HG03565 (cell line): ENCODE results near the gene MMRN2.
"Not testable (repeated sequence)": the region's sequence is repeated elsewhere in the genome, so short reads cannot be mapped to it uniquely, and the experiment has no call there.

Experiments
- ATAC-seq: cut with Tn5 transposase; IDR thresholded peaks from one replicate; pipeline ENCODE4 v1.9.1; 2021; ENCODE audit warnings: mild to moderate bottlenecking, moderate library complexity; ENCODE audit not compliant: unreplicated experiment

The MMRN2 gene

DNA sequence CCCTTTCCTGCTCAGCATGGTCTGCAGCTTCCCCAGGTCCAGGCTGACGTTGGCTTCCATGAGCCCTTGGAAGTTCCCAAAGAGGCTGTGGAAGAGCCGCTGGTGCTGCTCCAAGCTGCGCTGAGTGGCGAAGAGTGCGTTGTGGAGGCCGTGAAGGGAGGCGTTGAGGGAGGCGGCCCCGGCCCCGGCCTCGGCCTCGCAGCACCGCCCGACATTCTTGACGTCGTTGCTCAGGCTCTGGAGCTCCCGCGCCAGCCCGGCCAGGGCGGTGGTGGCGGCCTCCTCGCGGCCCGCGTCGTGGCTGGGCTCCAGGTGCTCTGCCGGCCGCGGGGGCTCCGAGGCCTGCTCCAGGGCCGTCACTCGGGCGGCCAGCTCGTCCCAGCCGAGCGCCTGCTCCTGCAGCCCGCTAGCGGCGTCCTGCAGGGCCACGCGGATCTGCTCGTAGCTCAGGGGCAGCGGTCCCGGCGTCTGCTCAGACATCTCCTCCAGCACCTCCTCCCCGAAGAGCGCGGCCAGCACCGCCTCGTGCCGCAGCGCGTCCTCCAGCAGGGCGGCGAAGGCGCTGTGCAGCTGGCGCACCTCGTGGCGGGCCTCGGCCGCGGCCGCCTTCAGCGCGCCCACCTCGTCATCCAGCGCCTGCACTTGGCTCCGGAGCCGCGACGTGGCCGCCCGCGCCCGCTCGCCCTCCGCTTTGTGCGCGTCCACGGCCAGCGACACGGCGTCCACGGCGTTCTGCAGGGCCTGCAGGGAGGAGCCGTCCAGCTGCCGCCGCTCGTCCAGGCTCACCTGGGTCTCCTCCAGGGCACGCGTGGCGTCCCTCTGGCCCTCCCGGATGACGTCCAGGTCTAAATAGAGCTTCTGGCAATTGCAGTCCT lies 14.7 kb downstream of the MMRN2 start:
- no peak for ATAC-seq

GRCh38 chr10:86941991-86942421 lies 15.4 kb downstream of the MMRN2 start:
- no peak for ATAC-seq

DNA sequence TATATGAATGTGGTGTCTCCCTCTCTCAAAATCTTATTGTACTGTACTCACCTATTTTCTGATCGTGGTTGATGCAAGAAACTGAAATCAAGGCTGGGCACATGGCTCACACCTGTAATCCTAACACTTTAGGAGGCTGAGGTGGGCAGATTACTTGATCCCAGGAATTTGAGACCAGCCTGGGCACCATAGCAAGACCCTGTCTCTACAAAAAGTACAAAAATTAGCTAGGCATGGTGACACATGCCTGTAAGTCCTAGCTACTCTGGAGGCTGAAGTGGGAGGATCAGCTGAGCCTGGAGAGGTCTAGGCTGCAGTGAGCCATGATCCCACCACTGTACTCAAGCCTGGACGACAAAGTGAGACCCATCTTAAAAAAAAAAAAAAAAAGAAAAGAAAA lies 16.0 kb downstream of the MMRN2 start:
- no peak for ATAC-seq

- no peak for ATAC-seq
Measured at GRCh38 chr10:86940677-86941076, 16.7 kb downstream of the MMRN2 start.

DNA sequence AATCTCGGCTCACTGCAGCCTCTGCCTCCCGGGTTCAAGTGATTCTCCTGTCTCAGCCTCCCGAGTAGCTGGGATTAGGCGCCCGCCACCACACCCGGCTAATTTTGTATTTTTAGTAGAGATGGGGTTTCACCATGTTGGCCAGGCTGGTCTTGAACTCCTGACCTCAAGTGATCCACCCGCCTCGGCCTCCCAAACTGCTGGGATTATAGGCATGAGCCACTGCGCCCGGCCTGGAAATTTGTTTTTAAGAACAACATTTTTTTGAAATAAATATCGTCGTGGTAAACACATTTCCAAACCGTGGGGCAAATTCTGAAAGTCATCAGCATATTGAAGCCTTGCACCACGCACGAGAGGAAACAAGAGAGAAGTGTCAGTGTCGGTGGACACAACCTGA lies 17.3 kb downstream of the MMRN2 start:
- ATAC-seq, result not testable (repeated sequence)

DNA sequence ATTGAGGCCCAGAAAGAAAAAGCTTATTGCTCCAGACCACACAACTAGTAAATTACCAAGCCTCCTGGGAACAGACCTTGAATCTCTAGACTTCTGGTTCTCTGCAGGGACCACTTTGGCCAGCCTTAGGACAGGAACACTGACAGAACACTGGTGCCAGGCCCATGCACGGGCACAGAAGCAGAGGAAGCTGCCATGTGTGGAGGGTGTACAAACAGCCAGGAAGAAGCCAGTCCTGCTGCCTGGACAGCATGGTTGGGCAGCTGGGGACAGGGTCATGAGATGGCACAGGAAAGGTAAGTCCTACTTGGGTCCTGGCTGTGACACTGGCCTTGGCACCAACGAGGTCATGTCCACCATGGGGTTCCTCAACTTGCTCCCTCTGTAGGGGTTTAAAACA lies 19.2 kb downstream of the MMRN2 start:
- ATAC-seq, result no peak

- no peak for ATAC-seq
Measured at GRCh38 chr10:86937502-86938154, 19.8 kb downstream of the MMRN2 start.

GRCh38 chr10:86936661-86937501 lies 20.5 kb downstream of the MMRN2 start:
- no peak for ATAC-seq

GRCh38 chr10:86934162-86934711 lies 23.2 kb downstream of the MMRN2 start:
- ATAC-seq, result not testable (repeated sequence)

- no peak for ATAC-seq
Measured at GRCh38 chr10:86932674-86933073, 24.7 kb downstream of the MMRN2 start.

DNA sequence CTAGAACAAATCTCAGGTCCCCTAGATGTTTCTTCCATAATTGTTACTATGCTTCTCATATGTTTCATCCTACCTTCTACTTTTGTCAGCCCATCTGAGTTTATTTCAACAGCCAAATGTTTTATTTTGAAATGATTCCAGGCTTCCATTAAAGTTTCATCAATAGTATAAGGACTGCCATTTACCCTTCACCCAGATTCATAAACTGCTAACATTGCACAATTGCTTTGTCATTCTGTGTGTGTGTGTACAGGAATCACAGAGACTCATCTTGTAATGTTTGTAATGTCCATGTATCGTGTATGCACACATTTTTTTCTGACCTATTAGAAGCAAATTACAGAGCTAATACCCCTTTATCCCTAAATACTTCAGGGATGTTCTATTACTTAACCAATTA lies 25.5 kb downstream of the MMRN2 start:
- ATAC-seq, result no peak

DNA sequence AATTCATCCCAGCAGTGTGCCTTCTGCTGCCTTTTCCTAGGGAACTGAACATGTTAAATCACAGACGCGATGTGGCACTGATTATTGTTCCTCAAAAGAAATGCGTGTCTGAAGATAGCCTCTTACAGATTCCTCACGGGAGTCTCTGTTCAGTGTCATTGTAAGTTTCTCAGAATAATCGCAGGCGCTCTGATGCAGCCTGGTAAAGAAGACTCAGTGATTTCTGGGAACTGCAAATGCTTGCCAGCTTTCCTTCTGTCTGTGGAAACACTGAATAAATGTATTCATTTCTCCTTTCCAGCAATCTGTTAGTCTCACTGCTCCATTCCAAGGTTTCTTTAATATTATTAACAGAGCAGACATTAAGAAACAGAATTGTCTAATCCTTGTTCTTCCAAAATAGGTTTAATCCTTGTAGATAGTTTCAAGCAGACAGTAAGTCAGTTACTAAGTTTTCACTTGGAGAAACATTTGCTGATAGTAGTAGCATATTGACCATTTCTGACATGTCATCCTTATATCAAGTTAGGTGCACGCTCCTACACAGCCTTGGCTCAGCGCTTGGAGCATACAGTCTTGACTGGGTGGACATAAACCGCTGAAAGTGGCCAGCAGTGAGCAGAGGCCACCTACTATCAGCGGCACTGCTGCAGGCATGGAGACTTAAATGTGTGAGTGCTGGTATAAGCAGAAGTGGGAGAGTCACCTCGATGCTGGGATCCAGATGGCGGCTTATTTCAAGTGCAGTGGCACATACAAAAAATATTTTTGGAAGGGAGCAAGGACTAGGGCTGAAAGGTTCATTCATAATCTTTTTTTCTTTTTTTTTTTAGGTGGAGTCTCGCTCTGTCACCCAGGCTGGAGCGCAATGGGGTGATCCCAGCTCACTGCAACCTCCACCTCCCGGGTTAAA lies 27.7 kb downstream of the MMRN2 start:
- ATAC-seq, result no peak

DNA sequence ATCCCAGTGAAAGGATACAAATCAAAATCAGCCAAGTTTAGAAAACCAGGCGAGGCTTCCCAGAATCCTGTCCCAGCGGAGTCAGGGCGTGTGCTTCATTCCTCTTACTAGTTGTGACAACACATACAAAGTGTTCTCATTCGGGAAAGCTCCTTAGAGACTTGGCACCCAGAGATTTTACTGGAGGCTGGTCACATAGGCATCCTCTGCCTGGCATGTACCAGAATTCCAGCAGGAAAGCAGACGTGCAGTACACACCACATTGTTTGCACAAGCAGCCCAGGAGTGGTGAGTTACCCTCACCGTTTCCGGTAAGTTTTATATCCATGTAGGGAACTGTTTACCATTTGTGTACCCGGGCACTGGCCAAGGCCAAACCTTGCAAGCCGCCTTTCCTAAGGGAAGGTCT lies 34.9 kb downstream of the MMRN2 start:
- ATAC-seq, result no peak

GRCh38 chr10:86918022-86918471 lies 39.4 kb downstream of the MMRN2 start:
- no peak for ATAC-seq

DNA sequence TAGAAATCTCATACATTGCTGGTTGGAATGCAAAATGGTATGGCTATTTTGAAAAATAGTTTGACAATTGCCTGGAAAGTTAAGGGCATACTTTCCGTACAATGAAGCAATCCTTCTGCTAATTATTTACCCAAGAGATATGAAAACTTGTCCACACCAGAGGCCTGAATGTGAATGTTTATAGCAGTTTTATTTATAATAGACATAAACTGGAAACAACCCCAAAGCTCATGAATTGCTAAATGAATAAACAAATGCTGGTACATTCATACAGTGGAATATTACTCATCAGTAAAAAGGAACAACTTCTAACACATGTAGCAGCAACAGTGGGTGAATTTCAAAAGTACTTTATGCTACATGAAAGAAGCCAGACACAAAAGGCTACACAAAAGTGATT lies 42.7 kb downstream of the MMRN2 start:
- ATAC-seq, result no peak

GRCh38 chr10:86905429-86905828 lies 52.0 kb downstream of the MMRN2 start:
- ATAC-seq, result no peak

DNA sequence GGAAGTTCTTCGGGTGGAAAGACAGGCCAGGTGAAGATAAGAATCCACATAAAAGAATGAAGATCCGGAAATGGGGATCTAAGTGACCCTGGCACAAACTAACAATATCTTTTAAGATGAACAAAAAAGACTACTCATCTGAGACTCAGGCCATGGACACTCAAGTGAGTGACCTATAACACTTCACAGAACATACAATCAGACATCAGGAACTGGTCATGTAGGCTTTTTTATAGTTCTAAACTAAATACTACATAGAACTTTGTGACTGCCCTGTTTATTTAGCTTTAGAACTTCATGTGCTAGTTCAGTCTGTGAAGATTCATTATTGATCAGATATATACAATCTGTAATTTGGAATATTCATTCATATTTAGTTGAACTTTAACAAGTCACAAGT lies 52.8 kb downstream of the MMRN2 start:
- no peak for ATAC-seq

DNA sequence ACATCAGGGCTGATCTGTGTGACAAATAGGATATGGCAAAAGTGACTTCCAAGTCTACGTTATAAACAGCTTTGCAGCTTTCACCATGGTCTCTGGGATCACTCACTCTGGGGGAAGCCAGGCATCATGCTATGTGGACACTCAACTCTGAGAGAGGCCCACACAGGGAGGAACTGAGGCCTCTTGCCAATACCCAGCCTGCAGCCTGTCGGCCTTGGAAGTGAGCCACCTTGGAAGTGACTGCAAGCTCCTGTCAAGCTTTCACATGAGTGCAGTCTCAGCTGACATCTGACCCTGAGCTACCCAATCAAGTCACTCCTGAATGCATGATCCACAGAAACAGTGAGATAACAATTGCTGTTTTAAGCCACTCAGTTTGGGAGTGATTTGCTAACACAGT lies 56.5 kb downstream of the MMRN2 start:
- no peak for ATAC-seq

DNA sequence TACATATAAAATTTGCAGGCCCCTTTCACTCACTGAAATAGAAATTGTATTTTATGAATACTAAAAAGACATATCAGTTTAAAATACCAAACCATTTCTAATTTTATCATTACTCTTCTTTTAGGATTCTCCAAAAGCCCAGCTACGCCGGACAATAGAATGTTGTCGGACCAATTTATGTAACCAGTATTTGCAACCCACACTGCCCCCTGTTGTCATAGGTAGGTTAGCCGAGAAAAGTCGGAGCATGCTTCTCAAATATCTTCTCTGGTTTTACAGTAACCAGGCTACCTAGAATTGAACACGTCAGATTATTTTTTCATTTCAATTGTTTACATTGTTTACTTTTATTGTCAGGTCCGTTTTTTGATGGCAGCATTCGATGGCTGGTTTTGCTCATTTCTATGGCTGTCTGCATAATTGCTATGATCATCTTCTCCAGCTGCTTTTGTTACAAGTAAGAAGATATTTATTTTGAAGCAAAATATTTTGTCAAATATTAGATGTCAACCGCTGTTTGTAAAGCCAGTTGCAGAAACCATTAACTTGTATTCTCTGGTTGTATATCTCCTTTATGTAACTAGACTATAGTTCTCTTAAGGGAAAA lies 57.6 kb downstream of the MMRN2 start:
- no peak for ATAC-seq

DNA sequence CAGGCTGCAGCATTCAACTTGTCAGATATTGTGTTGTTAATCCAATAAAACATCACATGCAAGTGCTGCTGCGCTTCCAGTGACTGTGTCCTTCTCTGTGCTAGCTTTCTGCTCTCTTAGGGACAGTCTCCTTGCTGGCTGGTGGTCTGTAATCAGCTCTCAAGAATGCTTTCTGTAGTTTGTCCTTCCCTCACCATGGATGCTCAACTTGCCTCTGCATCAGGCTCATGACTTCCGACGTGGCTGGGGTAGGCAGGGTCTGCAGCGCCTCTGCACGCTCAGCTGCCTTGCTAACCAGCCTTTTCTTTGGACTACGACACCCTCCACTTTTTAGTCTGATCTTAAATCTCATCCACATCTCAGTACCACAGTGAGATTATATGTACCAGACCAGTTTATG lies 58.3 kb downstream of the MMRN2 start:
- ATAC-seq, result no peak
